SU-DHL-6 (cell line): ENCODE results near the gene TCF4.

Source experiments
- H2AFZ ChIP-seq: fragments of 200-600 bp; sonication (generic); 2 replicates; pipeline ENCODE4 v1.6.1; 2014; ENCODE audit warnings: low read depth, mild to moderate bottlenecking, moderate library complexity, mixed read lengths, antibody characterized with exemption, low read length; ENCODE audit not compliant: severe bottlenecking
- H3F3A ChIP-seq: fragments of 200-600 bp; shearing (Covaris generic); 2 replicates; pipeline ENCODE4 v1.6.0; 2016; ENCODE audit warnings: antibody characterized with exemption, mild to moderate bottlenecking; ENCODE audit not compliant: insufficient read depth
- H3K27ac ChIP-seq: fragments of 200-600 bp; sonication (generic); 2 replicates; pipeline ENCODE4 v1.5.1; 2016; ENCODE audit warnings: low read depth, mild to moderate bottlenecking, low read length, moderate library complexity, mixed read lengths
- H3K27me3 ChIP-seq: fragments of 200-600 bp; sonication (generic), shearing (Covaris generic); 2 replicates; pipeline ENCODE4 v1.6.0; 2014; ENCODE audit warnings: mild to moderate bottlenecking, low read length
- H3K36me3 ChIP-seq: fragments of 200-600 bp; sonication (generic); 2 replicates; pipeline ENCODE4 v1.6.1; 2014; ENCODE audit warnings: mild to moderate bottlenecking, low read length, mixed read lengths
- H3K4me2 ChIP-seq: fragments of 300-600, 200-600 bp; shearing (Covaris generic), sonication (generic); 2 replicates; pipeline ENCODE4 v1.6.0; 2014; ENCODE audit warnings: low read length, low read depth, mild to moderate bottlenecking; ENCODE audit not compliant: poor library complexity, severe bottlenecking
- H3K4me3 ChIP-seq: fragments of 200-600 bp; sonication (generic); 2 replicates; pipeline ENCODE4 v1.5.1; 2014; ENCODE audit warnings: antibody characterized with exemption, low read length, mild to moderate bottlenecking, mixed read lengths; ENCODE audit not compliant: insufficient read depth, poor library complexity, severe bottlenecking
- H3K79me2 ChIP-seq: fragments of 200-600 bp; sonication (generic); 2 replicates; pipeline ENCODE4 v1.6.1; 2014; ENCODE audit warnings: mild to moderate bottlenecking, low read length, moderate library complexity; ENCODE audit not compliant: insufficient read depth
- H3K9ac ChIP-seq: fragments of 200-600 bp; sonication (generic); 2 replicates; pipeline ENCODE4 v1.7.0; 2014; ENCODE audit warnings: mild to moderate bottlenecking, low read length
- H3K9me2 ChIP-seq: fragments of 200-600 bp; sonication (generic); replicated peaks from 2 replicates; pipeline ENCODE4 v1.6.1; 2014; ENCODE audit warnings: low read length; ENCODE audit not compliant: insufficient read depth
- H3K9me3 ChIP-seq: fragments of 200-600 bp; sonication (generic); 2 replicates; pipeline ENCODE4 v1.6.1; 2014; ENCODE audit warnings: low read length, mixed read lengths; ENCODE audit not compliant: insufficient read depth
- H4K20me1 ChIP-seq: fragments of 200-600 bp; sonication (generic); 2 replicates; pipeline ENCODE4 v1.6.1; 2014; ENCODE audit warnings: low read depth, mild to moderate bottlenecking, antibody characterized with exemption, low read length, moderate library complexity, mixed read lengths
- EZH2phosphoT487 ChIP-seq: fragments of 200-600 bp; sonication (generic), shearing (Covaris generic); conservative IDR thresholded peaks from 2 replicates; pipeline ENCODE4 v1.6.1; 2018; ENCODE audit warnings: mild to moderate bottlenecking, antibody characterized with exemption, low read length, moderate library complexity, mixed read lengths
- TF ChIP-seq, protein P1 (sequence below): fragments of 200-600 bp; sonication (generic); IDR thresholded peaks from one replicate; pipeline ENCODE4 v1.5.1; 2017; ENCODE audit warnings: antibody characterized with exemption, mild to moderate bottlenecking, low read length, moderate library complexity; ENCODE audit not compliant: insufficient read depth, poor library complexity, severe bottlenecking

TCF4 gene

DNA sequence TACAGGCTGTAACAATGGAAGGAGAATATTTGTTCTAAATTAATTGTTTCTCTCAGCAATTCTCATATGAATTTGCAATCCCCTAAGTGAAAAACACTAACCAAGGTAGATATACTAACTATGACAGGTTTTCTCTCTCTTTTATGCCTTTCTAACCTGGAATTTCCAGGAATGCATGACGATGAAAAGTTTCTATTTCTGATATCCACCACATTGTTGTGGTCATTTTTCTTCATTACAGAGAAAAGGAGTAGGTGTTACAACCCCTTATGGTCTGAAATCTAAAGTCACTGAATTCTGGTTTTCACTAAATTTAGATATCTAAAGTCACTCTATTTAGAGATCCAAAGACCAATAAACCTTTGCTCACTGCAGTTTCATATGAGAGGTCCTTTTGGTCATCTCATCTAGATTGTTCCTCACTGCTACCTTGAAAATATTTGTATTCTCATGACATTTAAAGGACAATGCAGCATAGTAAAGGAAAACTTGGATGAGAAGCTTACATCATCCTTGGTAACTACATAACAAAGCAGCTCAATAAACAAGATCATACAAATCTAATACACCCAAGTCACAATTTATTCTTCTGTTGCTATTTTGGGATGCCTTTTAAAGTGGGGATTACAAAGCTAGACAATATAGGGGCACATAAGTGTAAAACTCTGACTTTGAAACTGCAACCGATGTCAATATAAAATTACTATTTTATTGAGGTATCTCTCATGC, 85.8 kb downstream of the TCF4 start:
- H3F3A ChIP-seq = no peaks in the 10 kb centered on the region
- no peak overlapping the region for H2AFZ ChIP-seq
- no peaks in the 10 kb centered on the region for H3K9me3 ChIP-seq
- no peak overlapping the region for H3K27ac ChIP-seq
- H3K4me3 ChIP-seq = no peak overlapping the region
- no peak for TF ChIP-seq EZH2phosphoT487
- TF ChIP-seq, protein P1, sequence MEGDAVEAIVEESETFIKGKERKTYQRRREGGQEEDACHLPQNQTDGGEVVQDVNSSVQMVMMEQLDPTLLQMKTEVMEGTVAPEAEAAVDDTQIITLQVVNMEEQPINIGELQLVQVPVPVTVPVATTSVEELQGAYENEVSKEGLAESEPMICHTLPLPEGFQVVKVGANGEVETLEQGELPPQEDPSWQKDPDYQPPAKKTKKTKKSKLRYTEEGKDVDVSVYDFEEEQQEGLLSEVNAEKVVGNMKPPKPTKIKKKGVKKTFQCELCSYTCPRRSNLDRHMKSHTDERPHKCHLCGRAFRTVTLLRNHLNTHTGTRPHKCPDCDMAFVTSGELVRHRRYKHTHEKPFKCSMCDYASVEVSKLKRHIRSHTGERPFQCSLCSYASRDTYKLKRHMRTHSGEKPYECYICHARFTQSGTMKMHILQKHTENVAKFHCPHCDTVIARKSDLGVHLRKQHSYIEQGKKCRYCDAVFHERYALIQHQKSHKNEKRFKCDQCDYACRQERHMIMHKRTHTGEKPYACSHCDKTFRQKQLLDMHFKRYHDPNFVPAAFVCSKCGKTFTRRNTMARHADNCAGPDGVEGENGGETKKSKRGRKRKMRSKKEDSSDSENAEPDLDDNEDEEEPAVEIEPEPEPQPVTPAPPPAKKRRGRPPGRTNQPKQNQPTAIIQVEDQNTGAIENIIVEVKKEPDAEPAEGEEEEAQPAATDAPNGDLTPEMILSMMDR = no peak
- H3K27me3 ChIP-seq = no peaks in the 10 kb centered on the region
- H4K20me1 ChIP-seq = no peaks in the 10 kb centered on the region
- H3K9me2 ChIP-seq = no peaks in the 10 kb centered on the region
- H3K36me3 ChIP-seq = no peaks in the 10 kb centered on the region
- no peak overlapping the region for H3K4me2 ChIP-seq
- H3K79me2 ChIP-seq = no peaks in the 10 kb centered on the region
- no peak overlapping the region for H3K9ac ChIP-seq

DNA sequence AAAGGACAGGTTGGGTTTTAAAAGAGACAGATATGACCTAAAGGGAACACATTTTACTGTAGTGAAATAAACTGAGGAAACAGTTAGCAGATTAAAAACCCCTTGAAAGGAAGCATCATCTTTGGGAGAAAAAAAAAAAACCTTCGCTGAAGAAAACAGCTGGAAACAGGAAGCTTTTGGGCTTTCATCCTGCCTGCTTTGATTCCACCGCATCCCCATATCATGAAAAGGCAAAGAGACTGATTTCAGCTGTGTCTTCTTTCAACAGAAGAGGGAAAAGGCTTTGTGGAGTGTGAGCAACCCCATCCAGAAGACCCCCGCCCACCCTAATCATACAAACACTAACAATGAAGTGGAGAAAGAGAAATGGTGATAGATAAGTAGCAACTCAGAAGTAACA, 86.4 kb downstream of the TCF4 start:
- H3K9ac ChIP-seq = no peak overlapping the region
- no peak overlapping the region for H3K4me3 ChIP-seq
- H3K36me3 ChIP-seq = no peaks in the 10 kb centered on the region
- H3F3A ChIP-seq = no peaks in the 10 kb centered on the region
- H3K27me3 ChIP-seq = no peaks in the 10 kb centered on the region
- no peak overlapping the region for H3K4me2 ChIP-seq
- H3K9me2 ChIP-seq = no peaks in the 10 kb centered on the region
- no peak overlapping the region for H2AFZ ChIP-seq
- H3K27ac ChIP-seq = no peak overlapping the region
- H3K9me3 ChIP-seq = no peaks in the 10 kb centered on the region
- no peaks in the 10 kb centered on the region for H3K79me2 ChIP-seq
- TF ChIP-seq EZH2phosphoT487 = no peak
- TF ChIP-seq, protein P1 = no peak
- no peaks in the 10 kb centered on the region for H4K20me1 ChIP-seq

DNA sequence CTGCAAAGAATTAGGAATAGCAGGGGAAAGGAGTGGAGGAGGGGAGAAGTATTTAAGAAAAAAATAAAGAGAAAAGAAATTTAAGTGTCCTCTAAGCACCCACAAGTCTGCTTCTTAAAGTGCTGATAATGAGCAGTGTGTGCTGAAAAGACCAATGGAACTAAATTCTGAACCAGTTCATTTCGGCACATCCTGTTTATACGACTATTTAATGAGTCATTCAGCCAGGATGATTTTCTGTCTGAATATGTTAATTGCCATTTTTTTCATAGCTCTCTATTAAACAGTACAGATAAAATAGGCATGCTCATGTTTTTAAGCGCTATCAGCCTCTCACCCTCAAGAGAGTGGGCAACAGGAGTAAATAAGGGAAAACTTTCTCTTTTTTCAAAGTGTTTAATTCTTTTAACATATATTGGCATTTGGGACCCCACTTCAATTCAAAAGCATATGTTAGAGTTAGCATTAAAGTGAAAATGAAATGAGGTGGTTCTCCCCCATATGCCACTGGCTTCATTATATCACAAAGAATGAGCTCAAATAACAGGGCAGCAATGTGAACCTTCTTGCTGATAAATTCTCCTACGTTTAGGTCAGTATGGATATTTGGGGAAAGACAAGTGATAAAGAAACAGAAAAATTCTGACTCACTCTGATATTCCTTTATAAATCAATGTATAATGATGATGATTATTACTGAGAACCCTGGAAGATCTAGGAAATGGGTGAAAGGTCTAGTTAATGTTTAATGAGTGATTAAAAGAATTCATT, 87.5 kb downstream of the TCF4 start:
- Histone ChIP-seq H2AFZ (no peak overlapping the region), H3K9ac (no peak overlapping the region), H3K36me3 (no peaks in the 10 kb centered on the region), H3K27me3 (no peaks in the 10 kb centered on the region), H3K9me3 (no peaks in the 10 kb centered on the region), H4K20me1 (no peaks in the 10 kb centered on the region; the same call in 1 of the 2 replicates), H3K9me2 (no peaks in the 10 kb centered on the region), H3K4me3 (no peak overlapping the region), H3F3A (no peaks in the 10 kb centered on the region), H3K4me2 (no peak overlapping the region), H3K79me2 (no peaks in the 10 kb centered on the region), H3K27ac (no peak overlapping the region)
- TF ChIP-seq, protein P1 = no peak
- TF ChIP-seq EZH2phosphoT487 = no peak
